K562 (cell line): ENCODE results near the gene CTSG. TPM values are rescaled to one million over a fixed set of nuclear protein-coding genes. Genes with fewer than 3 reads are reported as not detected.

ENCODE experiments used
- ATAC-seq: fragments of 200-7000 bp; cut with Tn5 transposase; 3 replicates; pipeline ENCODE4 v1.9.1; 2020; ENCODE audit warnings: moderate library complexity
- BruUV-seq: library from RNA; stranded (reverse); fragments of 400-500 nt; replicated peaks from 2 replicates; lab custom pipeline; 2021; lab: Mats Ljungman, UMichigan
- CTCF ChIA-PET: fragments of 300-600 bp; formaldehyde crosslinking; extraction: SDS; loops from one replicate; lab custom pipeline; 2021; ENCODE audit warnings: low intra/inter-chr PET ratio; lab: Yijun Ruan, JAX
- POLR2A ChIA-PET: fragments of 300-600, 350-650 bp; sonication (Branson Sonifier 250); formaldehyde crosslinking; extraction: SDS; loops from one replicate; lab custom pipeline; 2021; ENCODE audit warnings: antibody characterized with exemption, inconsistent platforms; lab: Yijun Ruan, JAX
- DNase-seq, 4 experiments: peaks; one replicate each; pipeline versions ENCODE4 v3.0.0 to v3.0.0-alpha.2; 2011 to 2018; ENCODE audit warnings: low spot score in 3 of 4, mixed read lengths in 3 of 4; ENCODE audit errors: extremely low read depth in 1 of 4
- FAIRE-seq: peaks from 2 replicates; lab custom pipeline; 2011; peaks lifted over from hg19 to GRCh38; lab: Jason Lieb, UNC
- H2AFZ ChIP-seq: 2 replicates; pipeline ENCODE4 v1.6.0; 2011; ENCODE audit warnings: low read depth, low read length, control low read depth, inconsistent platforms
- H3K27ac ChIP-seq: fragments of 200-600 bp; 3 replicates; pipeline ENCODE4 v1.8.0; 2011; ENCODE audit warnings: low read depth, mild to moderate bottlenecking, control low read depth, inconsistent platforms, low read length, moderate library complexity, mixed read lengths; ENCODE audit errors: extremely low read depth
- H3K27me3 ChIP-seq, 2 experiments: fragments of 300-600 bp in 1 of 2; 2 replicates in 1 of 2; 3 replicates in 1 of 2; pipeline versions ENCODE4 v1.6.0 to v1.8.0; 2011; ENCODE audit warnings: inconsistent platforms in 2 of 2, low read length in 2 of 2, mild to moderate bottlenecking in 1 of 2, mixed read lengths in 1 of 2, moderate library complexity in 1 of 2; ENCODE audit not compliant: control insufficient read depth in 2 of 2, insufficient read depth in 2 of 2
- H3K36me3 ChIP-seq: fragments of 300-600 bp; 3 replicates; pipeline ENCODE4 v1.8.0; 2011; ENCODE audit warnings: mild to moderate bottlenecking, low read length, inconsistent platforms; ENCODE audit not compliant: control insufficient read depth, insufficient read depth
- H3K4me1 ChIP-seq, 2 experiments: fragments of 200-600 bp in 1 of 2; replicated peaks in 1 of 2; 2 replicates in 1 of 2; 3 replicates in 1 of 2; pipeline versions ENCODE4 v1.5.1 to v1.8.0; 2011; ENCODE audit warnings: inconsistent platforms in 2 of 2, low read length in 2 of 2, mild to moderate bottlenecking in 1 of 2, mixed read lengths in 1 of 2, moderate library complexity in 1 of 2; ENCODE audit not compliant: control insufficient read depth in 2 of 2, insufficient read depth in 2 of 2
- H3K4me2 ChIP-seq: 2 replicates; pipeline ENCODE4 v1.6.1; 2011; ENCODE audit warnings: low read length, control low read depth, inconsistent platforms, mixed read lengths; ENCODE audit not compliant: insufficient read depth
- H3K4me3 ChIP-seq: fragments of 200-600 bp; sonication (generic), shearing (Covaris generic); 2 replicates; pipeline ENCODE4 v1.5.1; 2016; ENCODE audit warnings: control low read depth, inconsistent platforms
- H3K79me2 ChIP-seq: fragments of 200-600 bp; 3 replicates; pipeline ENCODE4 v1.8.0; 2011; ENCODE audit warnings: low read length, inconsistent platforms; ENCODE audit not compliant: control insufficient read depth, insufficient read depth
- H3K9ac ChIP-seq, 2 experiments: 2 replicates each; pipeline versions ENCODE4 v1.6.0 to v1.6.1; 2011; ENCODE audit warnings: low read depth in 2 of 2, low read length in 2 of 2, control low read depth in 1 of 2, inconsistent platforms in 1 of 2, mild to moderate bottlenecking in 1 of 2, mixed read lengths in 1 of 2; ENCODE audit not compliant: insufficient read depth in 1 of 2
- H3K9me1 ChIP-seq: one replicate; pipeline ENCODE4 v1.6.0; 2011; ENCODE audit warnings: inconsistent platforms, mild to moderate bottlenecking, low read length, moderate library complexity; ENCODE audit not compliant: control insufficient read depth, insufficient read depth
- H3K9me3 ChIP-seq: replicated peaks from 2 replicates; pipeline ENCODE4 v1.5.1; 2011; ENCODE audit warnings: low read depth, low read length, inconsistent platforms; ENCODE audit not compliant: control insufficient read depth, insufficient read depth
- H4K20me1 ChIP-seq: replicated peaks from 2 replicates; pipeline ENCODE4 v1.6.1; 2011; ENCODE audit warnings: low read length, inconsistent platforms, mixed read lengths; ENCODE audit not compliant: control insufficient read depth, insufficient read depth
- CBFA2T2 ChIP-seq: fragments of 450-650 bp; conservative IDR thresholded peaks from 2 replicates; pipeline ENCODE4 v1.6.1; 2017; ENCODE audit warnings: mild to moderate bottlenecking
- DMBX1 ChIP-seq: fragments of 250-450 bp; sonication (Bioruptor Pico); IDR thresholded peaks from 2 replicates; pipeline ENCODE4 v1.8.0; 2022; ENCODE audit warnings: inconsistent platforms, mild to moderate bottlenecking, moderate library complexity, borderline replicate concordance
- HINFP ChIP-seq: fragments of 450-650 bp; conservative IDR thresholded peaks from 2 replicates; pipeline ENCODE4 v1.6.1; 2016; ENCODE audit warnings: missing genetic modification characterization, low read depth, mild to moderate bottlenecking, control low read depth, missing compliant biosample characterization
- HOMEZ ChIP-seq: fragments of 250-450 bp; sonication (Bioruptor Pico); IDR thresholded peaks from 2 replicates; pipeline ENCODE4 v1.4.0; 2020; ENCODE audit warnings: mild to moderate bottlenecking, moderate library complexity
- NFE2L1 ChIP-seq: fragments of 450-650 bp; IDR thresholded peaks from 2 replicates; pipeline ENCODE4 v1.6.1; 2016; ENCODE audit warnings: missing genetic modification characterization, low read depth, mild to moderate bottlenecking, missing compliant biosample characterization, moderate library complexity, borderline replicate concordance
- NR2C2 ChIP-seq, 2 experiments: fragments of 200-800 bp in 1 of 2; sonication (Bioruptor generic) in 1 of 2; sonication (generic) in 1 of 2; formaldehyde crosslinking in 1 of 2; IDR thresholded peaks; 2 replicates each; pipeline versions ENCODE4 v1.6.1 to v1.8.0; 2016 to 2022; ENCODE audit warnings: mild to moderate bottlenecking in 1 of 2, missing compliant biosample characterization in 1 of 2, missing genetic modification characterization in 1 of 2, missing genetic modification reagents in 1 of 2
- PTTG1 ChIP-seq: fragments of 450-650 bp; IDR thresholded peaks from 2 replicates; pipeline ENCODE4 v1.6.1; 2016; ENCODE audit warnings: low read depth, mild to moderate bottlenecking, missing genetic modification characterization, missing compliant biosample characterization
- SMAD4 ChIP-seq: fragments of 250-450 bp; sonication (Bioruptor Pico); conservative IDR thresholded peaks from 2 replicates; pipeline ENCODE4 v1.8.0; 2021; ENCODE audit warnings: inconsistent platforms, mild to moderate bottlenecking, moderate library complexity
- ZNF175 ChIP-seq: fragments of 200-800 bp; sonication (Bioruptor generic); IDR thresholded peaks from 2 replicates; pipeline ENCODE4 v1.6.1; 2016; ENCODE audit warnings: low read depth, mild to moderate bottlenecking, missing genetic modification characterization, missing compliant biosample characterization
- ZNF184 ChIP-seq: sonication (generic); formaldehyde crosslinking; IDR thresholded peaks from 2 replicates; pipeline ENCODE4 v1.5.0; 2020; ENCODE audit warnings: missing genetic modification reagents
- ZNF282 ChIP-seq: sonication (generic); formaldehyde crosslinking; IDR thresholded peaks from 2 replicates; pipeline ENCODE4 v1.8.1; 2023; ENCODE audit warnings: missing genetic modification reagents
- WGBS: fragments of 100-300 bp; shearing (Covaris generic); methylation state at CpG from one replicate; pipeline ENCODE4 v1.1.6; 2016; ENCODE audit warnings: low coverage, mixed read lengths; ENCODE audit not compliant: insufficient coverage; ENCODE audit errors: missing lambda C conversion rate; 5-methylcytosine and 5-hydroxymethylcytosine counted together
- in situ Hi-C: fragments of 300-500 bp; cut with MboI; formaldehyde crosslinking; loops from 4 replicates; pipeline ENCODE4 v1.15.0; 2018; ENCODE audit warnings: inconsistent platforms, mixed read lengths
- intact Hi-C: fragments of 100-400 bp; cut with micrococcal nuclease; formaldehyde crosslinking; loops from 2 replicates; pipeline ENCODE4 v1.14.2; 2022
- polyA plus RNA-seq, 8 experiments: library from polyadenylated mRNA; depleted of rRNA in 4 of 8; stranded (reverse) in 5 of 8; unstranded in 3 of 8; fragments of >200 nt; fragmentation: Nextera tagmentation in 2 of 8; fragmentation: Illumina TruSeq in 1 of 8; extraction: Ambion mirVana in 2 of 8; extraction: Trizol in 1 of 8; gene quantifications; 2 replicates each; pipeline versions ENCODE4 v1.2.1 to v1.2.3, GENCODE V29; 2011 to 2014; ENCODE audit warnings: inconsistent platforms in 1 of 8, missing spikeins in 1 of 8
- total RNA-seq, 7 experiments: library from RNA; depleted of rRNA in 6 of 7; stranded (reverse); fragments of >200 nt in 6 of 7; fragmentation: Illumina TruSeq in 2 of 7; extraction: Trizol in 2 of 7; gene quantifications; 2 replicates each; pipeline versions ENCODE4 v1.2.1 to v1.2.3, GENCODE V29; 2011 to 2021; ENCODE audit warnings: low replicate concordance in 1 of 7
- TF ChIP-seq, protein P1 (sequence below): IDR thresholded peaks from 2 replicates; pipeline ENCODE4 v1.6.1; 2011; ENCODE audit warnings: borderline replicate concordance, low read depth, mild to moderate bottlenecking, moderate library complexity, low read length; ENCODE audit not compliant: insufficient read depth, poor library complexity, severe bottlenecking

The CTSG gene
- total and polyA plus RNA-seq, 9 of the 15 experiments (the other 6 are each of a cell fraction or from before 2014, with no cell fraction given): not detected

DNA sequence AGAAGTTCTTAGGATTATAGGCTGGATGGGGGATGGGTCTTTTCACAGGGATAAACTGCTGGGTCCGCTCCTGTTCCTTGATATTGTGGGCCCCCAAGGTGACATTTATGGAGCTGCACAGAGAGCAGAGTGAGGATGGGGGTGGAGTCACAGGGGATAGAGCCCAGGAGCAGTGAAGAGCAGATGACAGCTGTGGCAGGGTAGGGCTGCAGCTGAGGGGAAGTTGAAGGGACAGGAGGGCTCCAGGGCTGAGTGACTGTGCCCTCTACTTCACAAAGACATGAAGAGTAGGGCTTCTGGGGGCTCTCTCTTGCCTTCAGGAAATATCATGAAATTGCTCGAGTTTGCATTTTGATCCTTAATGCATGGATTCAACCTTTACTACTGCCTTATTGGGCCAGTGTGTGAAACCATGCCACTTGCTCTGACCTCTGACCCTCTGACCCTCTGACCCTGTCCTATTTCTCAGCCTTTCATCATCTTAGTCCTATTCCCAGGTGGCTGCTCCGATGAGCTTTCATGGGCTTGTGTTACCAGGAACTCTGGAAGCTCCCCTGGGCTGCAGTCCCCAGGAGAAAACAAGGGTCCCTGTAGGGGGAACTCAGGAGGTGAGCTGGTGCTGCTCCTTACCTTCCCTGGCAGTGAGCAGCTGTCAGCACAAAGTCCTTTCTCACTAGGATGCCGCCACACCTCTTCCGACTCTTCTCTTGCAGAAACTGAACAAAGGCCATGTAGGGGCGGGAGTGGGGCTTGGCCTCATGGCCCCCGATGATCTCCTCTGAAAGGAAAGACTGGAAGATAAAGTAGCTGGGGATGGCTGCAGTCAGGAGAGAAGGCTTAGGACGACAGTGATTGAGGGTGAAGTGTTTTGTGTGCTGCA is 31.8 kb upstream of the CTSG start (continued):
- no peak for TF ChIP-seq HOMEZ
- 0 out of 2 replicates have a peak, but pooled peaks have one; percentile 38 for TF ChIP-seq SMAD4
- TF ChIP-seq ZNF175 (CRISPR knock-in tag): peak; percentile 86
- TF ChIP-seq DMBX1 (CRISPR knock-in tag): peak; percentile 40; the same call in 1 of the 2 replicates
- TF ChIP-seq NR2C2 (CRISPR knock-in tag; IDR thresholded peaks at IDR 0.05): peak; percentile 64; the same call in 1 of the 2 replicates
- peak; percentile 94 for TF ChIP-seq NR2C2 (tag; IDR thresholded peaks at IDR 0.05)

DNA sequence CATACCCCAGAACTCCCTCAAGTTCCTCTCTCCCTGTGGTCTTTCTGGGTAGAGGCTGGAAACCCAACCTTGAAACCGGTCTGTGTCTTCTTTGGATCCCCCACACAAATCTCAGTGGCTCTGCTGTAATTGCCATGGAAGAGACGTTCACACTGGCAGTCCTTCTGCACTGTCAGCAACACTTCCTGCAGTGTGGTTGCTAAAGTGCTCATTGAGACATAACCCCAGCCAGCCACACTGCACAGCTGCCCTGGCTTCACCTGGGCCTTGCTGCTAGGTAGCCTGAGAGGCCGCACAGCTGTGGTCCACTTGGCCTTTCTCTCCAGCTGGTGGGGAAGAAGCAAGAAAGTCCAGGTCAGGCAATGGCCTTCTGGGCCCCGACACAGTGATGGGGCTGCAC is 31.0 kb upstream of the CTSG start:
- Histone ChIP-seq H3K9me3 (no peaks in the 10 kb centered on the region), H3K4me1 (no peaks in the 10 kb centered on the region), H3K79me2 (no peaks in the 10 kb centered on the region), H3K36me3 (no peaks in the 10 kb centered on the region), H3K9me1 (no peaks in the 10 kb centered on the region), H3K27me3 (peaks cover 0 to under 1% of the 10 kb centered on the region in 2 experiments; a peak in 1 of 5 replicates), H3K4me3 (no peak overlapping the region), H3K27ac (no peak overlapping the region), H3K9ac (no peak overlapping the region), H4K20me1 (no peaks in the 10 kb centered on the region), H2AFZ (no peak overlapping the region), H3K4me2 (no peak overlapping the region)
- no peak for DNase-seq
- CTCF ChIA-PET: no interaction called here
- in situ Hi-C loops: no loop called here
- BruUV-seq: no TSS peak
- POLR2A ChIA-PET: no interaction called here
- FAIRE-seq: no peak
- TF ChIP-seq, protein P1, sequence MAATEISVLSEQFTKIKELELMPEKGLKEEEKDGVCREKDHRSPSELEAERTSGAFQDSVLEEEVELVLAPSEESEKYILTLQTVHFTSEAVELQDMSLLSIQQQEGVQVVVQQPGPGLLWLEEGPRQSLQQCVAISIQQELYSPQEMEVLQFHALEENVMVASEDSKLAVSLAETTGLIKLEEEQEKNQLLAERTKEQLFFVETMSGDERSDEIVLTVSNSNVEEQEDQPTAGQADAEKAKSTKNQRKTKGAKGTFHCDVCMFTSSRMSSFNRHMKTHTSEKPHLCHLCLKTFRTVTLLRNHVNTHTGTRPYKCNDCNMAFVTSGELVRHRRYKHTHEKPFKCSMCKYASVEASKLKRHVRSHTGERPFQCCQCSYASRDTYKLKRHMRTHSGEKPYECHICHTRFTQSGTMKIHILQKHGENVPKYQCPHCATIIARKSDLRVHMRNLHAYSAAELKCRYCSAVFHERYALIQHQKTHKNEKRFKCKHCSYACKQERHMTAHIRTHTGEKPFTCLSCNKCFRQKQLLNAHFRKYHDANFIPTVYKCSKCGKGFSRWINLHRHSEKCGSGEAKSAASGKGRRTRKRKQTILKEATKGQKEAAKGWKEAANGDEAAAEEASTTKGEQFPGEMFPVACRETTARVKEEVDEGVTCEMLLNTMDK: no peak
- TF ChIP-seq ZNF184 (CRISPR knock-in tag) (no peak), CBFA2T2 (no peak), PTTG1 (tag) (no peak), HINFP (no peak), NFE2L1 (no peak), ZNF282 (no peak)
- WGBS: 4% methylated on average over 4 of the region's 4 CpGs
- ATAC-seq: no peak
- intact Hi-C loops: no loop called here
